Activated T-cell treated with anti-CD3 and anti-CD28 coated beads, Interleukin-2, amount 50 U/mL, for 4 hours (primary cell): ENCODE data around the gene CAST. TPM values are rescaled to one million over a fixed set of nuclear protein-coding genes. Genes with fewer than 3 reads are reported as not detected.
"Not testable (repeated sequence)": the region's sequence is repeated elsewhere in the genome, so short reads cannot be mapped to it uniquely, and the experiment has no call there.

Experiments
- ATAC-seq, 2 donors: fragments of 200-7000 bp; cut with Tn5 transposase; one replicate each; pipeline ENCODE4 v1.10.0; 2021
- DNase-seq: peaks from one replicate; pipeline ENCODE4 v3.0.0-alpha.2; 2020
- H3K27me3 Mint-ChIP-seq: one replicate; pipeline ENCODE4 v1.8.0; 2021; ENCODE audit warnings: low read depth, mixed read lengths
- H3K36me3 Mint-ChIP-seq: one replicate; pipeline ENCODE4 v1.8.0; 2022; ENCODE audit warnings: mixed read lengths; ENCODE audit not compliant: insufficient read depth
- H3K4me1 Mint-ChIP-seq: one replicate; pipeline ENCODE4 v1.8.0; 2021; ENCODE audit warnings: low read depth, mixed read lengths
- H3K4me3 Mint-ChIP-seq: one replicate; pipeline ENCODE4 v1.8.0; 2021; ENCODE audit warnings: mild to moderate bottlenecking, moderate library complexity, mixed read lengths
- H3K9me3 Mint-ChIP-seq: one replicate; pipeline ENCODE4 v1.8.0; 2021; ENCODE audit warnings: mixed read lengths
- total RNA-seq, 3 donors: library from RNA; stranded (reverse); gene quantifications; one replicate each; pipeline ENCODE4 v1.2.1, GENCODE V29; 2021

Gene CAST
- total RNA-seq, 3 donors from 2014 or later: 57.5 to 73.9 (median 58.1) TPM

- ATAC-seq: no peak
- H3K4me1 Mint-ChIP-seq: peaks cover 11% of the 10 kb centered on the region
- H3K4me3 Mint-ChIP-seq: no peak overlapping the region
- no peak for DNase-seq
- H3K9me3 Mint-ChIP-seq: no peaks in the 10 kb centered on the region
- H3K36me3 Mint-ChIP-seq: peaks cover 50% of the 10 kb centered on the region
- no peaks in the 10 kb centered on the region for H3K27me3 Mint-ChIP-seq
Observed at GRCh38 chr5:96788112-96788749, 126.1 kb downstream of the CAST start.

- DNase-seq: no peak
- Mint-ChIP-seq H3K4me3 (no peak overlapping the region), H3K4me1 (peaks cover 18% of the 10 kb centered on the region), H3K27me3 (no peaks in the 10 kb centered on the region), H3K9me3 (no peaks in the 10 kb centered on the region), H3K36me3 (peaks cover 61% of the 10 kb centered on the region)
- ATAC-seq: no peak
Observed at GRCh38 chr5:96789794-96790330, 127.7 kb downstream of the CAST start.

DNA sequence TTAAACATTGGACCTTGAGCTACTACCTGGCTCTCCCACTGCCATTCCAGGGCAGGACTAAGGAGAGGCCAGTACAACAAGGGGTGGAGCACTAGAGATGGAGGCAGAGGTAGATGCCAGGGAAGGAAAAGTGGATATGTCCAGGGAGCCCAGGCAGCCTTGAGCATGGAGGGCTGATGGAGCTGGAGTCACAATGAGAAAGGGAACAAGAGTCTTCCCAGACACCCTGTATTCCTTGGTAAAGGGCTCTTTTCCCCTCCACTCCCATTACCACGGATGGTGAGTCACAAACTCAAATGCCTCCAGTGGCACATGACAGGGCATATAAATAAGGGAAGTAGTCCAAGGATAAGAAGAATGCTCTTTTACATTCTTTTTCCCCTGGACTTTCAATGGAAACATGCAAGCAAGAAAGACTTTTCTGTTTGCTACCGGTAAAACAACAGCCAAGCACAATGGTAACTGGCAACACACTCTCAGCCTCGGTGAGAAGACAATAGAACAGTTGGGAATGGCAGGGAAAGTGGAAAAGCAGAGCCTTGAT, 128.9 kb downstream of the CAST start:
- H3K27me3 Mint-ChIP-seq: no peaks in the 10 kb centered on the region
- no peaks in the 10 kb centered on the region for H3K9me3 Mint-ChIP-seq
- H3K4me1 Mint-ChIP-seq: peaks cover 28% of the 10 kb centered on the region
- no peak overlapping the region for H3K4me3 Mint-ChIP-seq
- no peak for ATAC-seq
- H3K36me3 Mint-ChIP-seq: peaks cover 57% of the 10 kb centered on the region
- DNase-seq: no peak

DNA sequence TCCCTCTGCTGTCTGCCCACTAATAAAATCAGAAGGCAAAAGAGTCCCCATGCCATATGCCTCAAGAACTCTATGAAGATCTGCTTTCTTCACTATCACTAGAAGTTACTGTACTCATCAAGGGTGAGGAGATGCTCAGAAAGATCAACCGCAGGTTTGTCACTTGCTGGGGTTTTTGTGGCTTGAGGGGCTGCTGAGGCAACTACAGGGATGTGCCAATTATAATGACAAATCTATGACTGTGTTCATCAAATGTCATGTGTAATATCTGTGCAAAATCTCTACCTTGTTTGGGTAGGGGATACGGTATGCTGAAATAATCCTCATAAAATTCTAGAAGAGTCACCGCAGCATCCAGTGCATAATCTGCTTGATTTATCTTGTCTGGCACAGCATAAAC, 132.6 kb downstream of the CAST start:
- H3K4me1 Mint-ChIP-seq: peaks cover 39% of the 10 kb centered on the region
- DNase-seq: peak; percentile 48
- peak; percentile 98 to 99 for ATAC-seq
- no peak overlapping the region for H3K4me3 Mint-ChIP-seq
- H3K36me3 Mint-ChIP-seq: peaks cover 70% of the 10 kb centered on the region
- no peaks in the 10 kb centered on the region for H3K9me3 Mint-ChIP-seq
- no peaks in the 10 kb centered on the region for H3K27me3 Mint-ChIP-seq

DNA sequence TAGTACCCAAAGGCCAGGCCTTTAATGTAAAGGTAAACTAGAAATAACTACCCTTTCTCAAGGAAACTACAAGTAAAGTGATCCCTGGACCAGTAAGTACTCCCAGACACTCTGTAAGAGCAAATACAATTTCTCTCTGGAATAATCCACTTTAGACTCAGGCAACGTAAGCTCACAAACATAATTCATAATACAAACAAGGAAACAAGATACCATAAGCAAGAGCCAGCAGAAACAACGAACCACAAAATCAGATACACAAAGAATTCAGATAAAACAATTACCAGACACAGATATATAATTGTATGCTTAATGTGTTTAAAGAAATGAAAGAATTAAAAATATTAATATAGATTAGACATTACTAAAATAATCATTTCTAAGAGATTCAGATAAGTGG, 133.4 kb downstream of the CAST start:
- H3K4me3 Mint-ChIP-seq: no peak overlapping the region
- peaks cover 43% of the 10 kb centered on the region for H3K4me1 Mint-ChIP-seq
- DNase-seq: no peak
- no peaks in the 10 kb centered on the region for H3K27me3 Mint-ChIP-seq
- no peak for ATAC-seq
- H3K9me3 Mint-ChIP-seq: no peaks in the 10 kb centered on the region
- H3K36me3 Mint-ChIP-seq: peaks cover 66% of the 10 kb centered on the region

DNA sequence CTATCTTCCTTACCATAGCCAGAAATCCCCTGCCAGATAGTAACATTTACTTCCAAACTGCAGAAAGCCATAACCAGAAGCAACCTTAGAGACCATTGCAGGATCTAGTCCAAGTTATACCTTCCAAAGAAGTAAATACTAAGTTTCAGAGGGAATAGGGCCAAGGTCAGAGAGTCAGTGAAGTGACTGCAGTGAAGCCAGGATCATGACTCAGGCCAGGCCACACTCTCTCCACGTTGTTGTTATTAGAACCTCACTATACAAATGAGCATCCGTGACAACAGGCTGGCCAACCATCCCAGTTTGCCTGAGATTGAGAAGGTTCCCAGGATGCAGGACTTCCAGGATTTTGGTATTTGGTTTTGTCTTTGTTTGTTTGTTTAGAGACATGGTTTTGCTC, 134.3 kb downstream of the CAST start:
- no peak overlapping the region for H3K4me3 Mint-ChIP-seq
- no peak for DNase-seq
- no peak for ATAC-seq
- H3K36me3 Mint-ChIP-seq: peaks cover 64% of the 10 kb centered on the region
- H3K9me3 Mint-ChIP-seq: no peaks in the 10 kb centered on the region
- peaks cover 45% of the 10 kb centered on the region for H3K4me1 Mint-ChIP-seq
- no peaks in the 10 kb centered on the region for H3K27me3 Mint-ChIP-seq

DNA sequence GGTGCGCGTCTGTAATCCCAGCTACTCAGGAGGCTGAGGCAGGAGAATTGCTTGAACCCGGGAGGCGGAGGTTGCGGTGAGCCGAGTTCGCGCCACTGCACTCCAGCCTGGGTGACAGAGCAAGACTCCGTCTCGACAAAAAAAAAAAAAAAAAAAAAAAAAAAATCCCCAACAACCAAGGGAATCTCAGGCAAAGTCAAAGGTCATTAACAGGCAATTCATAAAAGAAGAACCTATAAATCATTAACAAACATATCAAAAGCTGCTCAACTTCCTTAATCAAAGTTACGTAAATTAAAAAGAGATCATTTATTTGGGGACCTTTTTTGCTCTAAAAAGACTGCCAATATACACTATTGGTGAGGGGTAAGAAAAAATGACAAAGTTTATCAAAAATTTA, 139.5 kb downstream of the CAST start:
- peaks cover 49% of the 10 kb centered on the region for H3K36me3 Mint-ChIP-seq
- not testable (repeated sequence) for ATAC-seq, H3K27me3 Mint-ChIP-seq, H3K4me3 Mint-ChIP-seq, H3K9me3 Mint-ChIP-seq, DNase-seq
- peaks cover 69% of the 10 kb centered on the region for H3K4me1 Mint-ChIP-seq

DNA sequence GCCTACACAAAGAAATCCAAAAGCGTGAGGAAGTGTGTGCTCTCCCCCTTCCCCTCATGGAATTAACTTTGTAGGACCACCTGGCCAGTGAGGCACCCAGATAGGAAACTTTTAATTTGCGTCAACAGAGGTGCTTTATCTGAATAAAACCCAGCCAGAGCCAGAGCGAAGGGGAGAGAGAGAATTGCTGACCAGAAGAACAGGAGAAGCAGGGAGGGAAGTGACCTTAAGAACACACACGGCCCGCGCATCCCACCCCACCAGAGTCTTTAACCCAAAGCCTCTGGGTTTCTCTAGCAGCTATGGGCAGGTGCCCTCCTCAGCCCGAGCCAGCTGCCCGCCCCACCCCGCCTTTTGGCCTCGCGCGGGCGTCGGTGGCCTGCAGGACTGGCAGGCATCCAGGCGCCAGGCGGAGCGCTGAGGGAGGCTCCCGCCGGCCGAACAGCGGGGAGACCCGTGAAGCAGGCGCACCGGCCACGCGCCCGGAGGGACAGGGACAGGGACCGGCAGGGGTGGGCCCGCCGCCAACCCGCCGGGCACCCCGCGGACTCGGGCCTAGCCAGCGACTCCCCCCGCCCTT, 145.0 kb downstream of the CAST start:
- H3K36me3 Mint-ChIP-seq: peaks cover 19% of the 10 kb centered on the region
- DNase-seq: no peak
- peak overlapping the region; percentile 95 for H3K4me3 Mint-ChIP-seq
- peak; percentile 24 to 30 for ATAC-seq
- no peaks in the 10 kb centered on the region for H3K27me3 Mint-ChIP-seq
- peaks cover 67% of the 10 kb centered on the region for H3K4me1 Mint-ChIP-seq
- no peaks in the 10 kb centered on the region for H3K9me3 Mint-ChIP-seq

- peaks cover 66% of the 10 kb centered on the region for H3K4me1 Mint-ChIP-seq
- peak overlapping the region; percentile 95 for H3K4me3 Mint-ChIP-seq
- no peaks in the 10 kb centered on the region for H3K9me3 Mint-ChIP-seq
Observed at GRCh38 chr5:96808541-96808828, 146.3 kb downstream of the CAST start.

GRCh38 chr5:96808868-96809558, 146.8 kb downstream of the CAST start:
- Mint-ChIP-seq H3K36me3 (peaks cover 6% of the 10 kb centered on the region), H3K4me3 (peak overlapping the region; percentile 95), H3K4me1 (peaks cover 61% of the 10 kb centered on the region), H3K27me3 (no peaks in the 10 kb centered on the region), H3K9me3 (no peaks in the 10 kb centered on the region)
- DNase-seq (no peak), ATAC-seq (no peak)

More at GRCh38 chr5:96808541-96808828, 146.3 kb downstream of the CAST start:
- ATAC-seq: no peak
- Mint-ChIP-seq H3K36me3 (peaks cover 10% of the 10 kb centered on the region), H3K27me3 (no peaks in the 10 kb centered on the region)
- DNase-seq: no peak

GRCh38 chr5:96809921-96810320, 147.7 kb downstream of the CAST start:
- H3K4me1 Mint-ChIP-seq: peaks cover 63% of the 10 kb centered on the region
- DNase-seq: peak; percentile 31
- H3K4me3 Mint-ChIP-seq: peak overlapping the region; percentile 33
- no peaks in the 10 kb centered on the region for H3K27me3 Mint-ChIP-seq
- H3K9me3 Mint-ChIP-seq: no peaks in the 10 kb centered on the region
- ATAC-seq: no peak
- H3K36me3 Mint-ChIP-seq: peaks cover 2% of the 10 kb centered on the region

GRCh38 chr5:96812851-96813250, 150.7 kb downstream of the CAST start:
- H3K27me3 Mint-ChIP-seq: no peaks in the 10 kb centered on the region
- no peaks in the 10 kb centered on the region for H3K36me3 Mint-ChIP-seq
- peaks cover 73% of the 10 kb centered on the region for H3K4me1 Mint-ChIP-seq
- H3K4me3 Mint-ChIP-seq: no peak overlapping the region
- no peaks in the 10 kb centered on the region for H3K9me3 Mint-ChIP-seq
- ATAC-seq (no peak), DNase-seq (no peak)

GRCh38 chr5:96814041-96814440, 151.9 kb downstream of the CAST start:
- H3K9me3 Mint-ChIP-seq: no peaks in the 10 kb centered on the region
- no peak overlapping the region for H3K4me3 Mint-ChIP-seq
- DNase-seq (no peak), ATAC-seq (no peak)
- peaks cover 74% of the 10 kb centered on the region for H3K4me1 Mint-ChIP-seq
- H3K27me3 Mint-ChIP-seq: no peaks in the 10 kb centered on the region
- no peaks in the 10 kb centered on the region for H3K36me3 Mint-ChIP-seq

GRCh38 chr5:96816411-96816939, 154.3 kb downstream of the CAST start:
- no peaks in the 10 kb centered on the region for H3K9me3 Mint-ChIP-seq
- no peaks in the 10 kb centered on the region for H3K27me3 Mint-ChIP-seq

More at GRCh38 chr5:96816411-96816939, 154.3 kb downstream of the CAST start:
- H3K4me1 Mint-ChIP-seq: peaks cover 77% of the 10 kb centered on the region
- peak; percentile 81 to 84 for ATAC-seq
- H3K4me3 Mint-ChIP-seq: peak overlapping the region; percentile 82
- H3K36me3 Mint-ChIP-seq: no peaks in the 10 kb centered on the region
- DNase-seq: peak; percentile 13
